ENCODE data around the gene S100A3.
A peak's percentile ranks its signal among the peaks of the same experiment; 100 is the strongest.
"Not testable (repeated sequence)": the region's sequence is repeated elsewhere in the genome, so short reads cannot be mapped to it uniquely, and the experiment has no call there.

The S100A3 gene

GRCh38 chr1:153548722-153549688 lies at the start of gene S100A3:
Gene S100A3 (minus strand): TSS chr1:153549258. CDS start chr1:153548485, 773 bp downstream.
- DNase-seq = no peak

GRCh38 chr1:153598309-153599172 lies 49.5 kb upstream of the S100A3 start:
- no peak for DNase-seq

- DNase-seq = no peak
Measured at GRCh38 chr1:153597206-153597605, 48.1 kb upstream of the S100A3 start.

- no peak for DNase-seq
Measured at GRCh38 chr1:153592748-153593147, 43.7 kb upstream of the S100A3 start.

- no peak for DNase-seq
Measured at GRCh38 chr1:153588482-153588881, 39.4 kb upstream of the S100A3 start.

- not testable (repeated sequence) for DNase-seq
Measured at GRCh38 chr1:153588033-153588432, 39.0 kb upstream of the S100A3 start.

GRCh38 chr1:153587314-153587713 lies 38.3 kb upstream of the S100A3 start:
- no peak for DNase-seq

GRCh38 chr1:153586347-153586746 lies 37.3 kb upstream of the S100A3 start:
- DNase-seq = no peak

- no peak for DNase-seq
Measured at GRCh38 chr1:153585006-153585405, 35.9 kb upstream of the S100A3 start.

- no peak for DNase-seq
Measured at GRCh38 chr1:153583976-153584375, 34.9 kb upstream of the S100A3 start.

- not testable (repeated sequence) for DNase-seq
Measured at GRCh38 chr1:153583514-153583913, 34.5 kb upstream of the S100A3 start.

GRCh38 chr1:153582836-153583235 lies 33.8 kb upstream of the S100A3 start:
- not testable (repeated sequence) for DNase-seq

- DNase-seq = no peak
Measured at GRCh38 chr1:153578936-153579335, 29.9 kb upstream of the S100A3 start.

GRCh38 chr1:153578490-153578889 lies 29.4 kb upstream of the S100A3 start:
- DNase-seq = no peak

GRCh38 chr1:153577624-153578051 lies 28.6 kb upstream of the S100A3 start:
- DNase-seq = no peak

- no peak for DNase-seq
Measured at GRCh38 chr1:153577138-153577537, 28.1 kb upstream of the S100A3 start.

- not testable (repeated sequence) for DNase-seq
Measured at GRCh38 chr1:153575497-153575896, 26.4 kb upstream of the S100A3 start.

GRCh38 chr1:153575081-153575491 lies 26.0 kb upstream of the S100A3 start:
- not testable (repeated sequence) for DNase-seq

- DNase-seq = no peak
Measured at GRCh38 chr1:153573351-153573750, 24.3 kb upstream of the S100A3 start.

- peak; percentile 68 for DNase-seq
Measured at GRCh38 chr1:153572569-153573015, 23.5 kb upstream of the S100A3 start.

GRCh38 chr1:153571706-153572105 lies 22.6 kb upstream of the S100A3 start:
- no peak for DNase-seq

- DNase-seq = no peak
Measured at GRCh38 chr1:153570874-153571273, 21.8 kb upstream of the S100A3 start.

- DNase-seq = no peak
Measured at GRCh38 chr1:153569465-153569864, 20.4 kb upstream of the S100A3 start.
